CD14-positive monocyte (primary cell): ENCODE results near the gene PARD6G. TPM values are rescaled to one million over a fixed set of nuclear protein-coding genes. Genes with fewer than 3 reads are reported as not detected.
"Not testable (repeated sequence)": the region's sequence is repeated elsewhere in the genome, so short reads cannot be mapped to it uniquely, and the experiment has no call there.

ENCODE experiments used
- DNase-seq, 3 donors: peaks; one replicate each; pipeline ENCODE4 v3.0.0-alpha.2; 2011 to 2022
- H2AFZ ChIP-seq: 2 replicates; pipeline ENCODE4 v1.6.0; 2012; ENCODE audit warnings: mild to moderate bottlenecking, low read depth, low read length, inconsistent platforms; ENCODE audit not compliant: insufficient read depth, poor library complexity, severe bottlenecking
- H3K27ac ChIP-seq, 2 donors: 1 replicate in 1 of 2; 2 replicates in 1 of 2; pipeline ENCODE4 v1.5.1; 2012 to 2013; ENCODE audit warnings: low read length in 2 of 2, control low read depth in 1 of 2, inconsistent platforms in 1 of 2, low read depth in 1 of 2, mild to moderate bottlenecking in 1 of 2
- H3K27me3 ChIP-seq, 2 donors: one replicate each; pipeline versions ENCODE4 v1.6.0 to v1.6.1; 2011 to 2013; ENCODE audit warnings: low read length in 2 of 2; ENCODE audit not compliant: control insufficient read depth in 2 of 2, insufficient read depth in 2 of 2
- H3K36me3 ChIP-seq, 2 donors: replicated peaks in 1 of 2; 1 replicate in 1 of 2; 2 replicates in 1 of 2; pipeline versions ENCODE4 v1.5.1 to v1.6.1; 2012 to 2013; ENCODE audit warnings: low read length in 2 of 2, control low read depth in 1 of 2, inconsistent platforms in 1 of 2, mild to moderate bottlenecking in 1 of 2; ENCODE audit not compliant: insufficient read depth in 2 of 2, control insufficient read depth in 1 of 2
- H3K4me1 ChIP-seq, 2 donors: 1 replicate in 1 of 2; 2 replicates in 1 of 2; pipeline versions ENCODE4 v1.5.1 to v1.6.1; 2012 to 2013; ENCODE audit warnings: low read length in 2 of 2, control low read depth in 1 of 2, inconsistent platforms in 1 of 2, mild to moderate bottlenecking in 1 of 2, moderate library complexity in 1 of 2; ENCODE audit not compliant: insufficient read depth in 2 of 2, control insufficient read depth in 1 of 2
- H3K4me2 ChIP-seq: replicated peaks from 2 replicates; pipeline ENCODE3; 2012; ENCODE audit warnings: low read length, moderate library complexity, mild to moderate bottlenecking; ENCODE audit not compliant: poor library complexity, severe bottlenecking; ENCODE audit errors: extremely low read depth
- H3K4me3 ChIP-seq, 3 experiments: fragments of 200-600 bp in 1 of 3; sonication (generic) in 1 of 3; replicated peaks in 1 of 3; 1 replicate in 2 of 3; 2 replicates in 1 of 3; pipeline ENCODE4 v1.5.1; 2011 to 2013; ENCODE audit warnings: low read length in 3 of 3, mild to moderate bottlenecking in 3 of 3, control low read depth in 2 of 3, low read depth in 2 of 3, inconsistent platforms in 1 of 3, moderate library complexity in 1 of 3
- H3K79me2 ChIP-seq: 2 replicates; pipeline ENCODE4 v1.6.0; 2012; ENCODE audit warnings: mild to moderate bottlenecking, control low read depth, inconsistent platforms, low read length, moderate library complexity; ENCODE audit not compliant: insufficient read depth
- H3K9ac ChIP-seq: 2 replicates; pipeline ENCODE4 v1.6.0; 2017; ENCODE audit warnings: low read length, mild to moderate bottlenecking; ENCODE audit not compliant: insufficient read depth, poor library complexity, severe bottlenecking
- H3K9me3 ChIP-seq, 2 donors: replicated peaks in 1 of 2; 1 replicate in 1 of 2; 2 replicates in 1 of 2; pipeline versions ENCODE4 v1.5.1 to v1.6.1; 2012 to 2013; ENCODE audit warnings: low read length in 2 of 2, control low read depth in 1 of 2; ENCODE audit not compliant: control insufficient read depth in 1 of 2, insufficient read depth in 1 of 2
- H4K20me1 ChIP-seq: 2 replicates; pipeline ENCODE4 v1.6.0; 2012; ENCODE audit warnings: mild to moderate bottlenecking, low read length, control low read depth, moderate library complexity; ENCODE audit not compliant: insufficient read depth
- H3K27ac Mint-ChIP-seq, 7 donors: one replicate each; pipeline ENCODE4 v1.8.0; 2020; ENCODE audit warnings: mild to moderate bottlenecking in 7 of 7, mixed read lengths in 7 of 7, moderate library complexity in 6 of 7, inconsistent platforms in 2 of 7
- H3K27me3 Mint-ChIP-seq, 3 donors: one replicate each; pipeline ENCODE4 v1.8.0; 2021 to 2022; ENCODE audit warnings: low read depth in 3 of 3, mild to moderate bottlenecking in 3 of 3, mixed read lengths in 3 of 3, moderate library complexity in 3 of 3, inconsistent platforms in 1 of 3
- H3K36me3 Mint-ChIP-seq, 2 donors: one replicate each; pipeline ENCODE4 v1.8.0; 2020; ENCODE audit warnings: mixed read lengths in 2 of 2, inconsistent platforms in 1 of 2, mild to moderate bottlenecking in 1 of 2
- H3K4me1 Mint-ChIP-seq: one replicate; pipeline ENCODE4 v1.8.0; 2020; ENCODE audit warnings: mild to moderate bottlenecking, mixed read lengths
- H3K4me3 Mint-ChIP-seq, 2 donors: one replicate each; pipeline ENCODE4 v1.8.0; 2020; ENCODE audit warnings: mild to moderate bottlenecking in 2 of 2, mixed read lengths in 2 of 2, moderate library complexity in 1 of 2
- H3K9me3 Mint-ChIP-seq, 7 donors: one replicate each; pipeline ENCODE4 v1.8.0; 2020 to 2022; ENCODE audit warnings: mixed read lengths in 7 of 7, mild to moderate bottlenecking in 6 of 7, moderate library complexity in 6 of 7, inconsistent platforms in 2 of 7
- WGBS: methylation state at CpG from one replicate; pipeline ENCODE4 v1.1.5; 2013; ENCODE audit warnings: missing lambda C conversion rate; ENCODE audit not compliant: insufficient coverage; 5-methylcytosine and 5-hydroxymethylcytosine counted together
- intact Hi-C, 2 donors: fragments of 100-400 bp; cut with micrococcal nuclease; formaldehyde crosslinking; loops; one replicate each; pipeline versions ENCODE4 v1.15.0 to v1.15.1; 2023
- polyA plus RNA-seq, 3 donors: library from polyadenylated mRNA; depleted of rRNA in 1 of 3; unstranded in 2 of 3; stranded (reverse) in 1 of 3; fragments of 300-500 nt in 2 of 3; fragments of >200 nt in 1 of 3; fragmentation: Illumina TruSeq in 2 of 3; gene quantifications; 1 replicate in 2 of 3; 2 replicates in 1 of 3; pipeline ENCODE4 v1.2.3, GENCODE V29; 2012 to 2021
- TF ChIP-seq, protein P1 (sequence below): fragments of 200-600 bp; IDR thresholded peaks from one replicate; pipeline ENCODE4 v1.8.0; 2022; ENCODE audit warnings: antibody characterized with exemption, mild to moderate bottlenecking

PARD6G gene
- polyA plus RNA-seq, 3 donors = not detected

DNA sequence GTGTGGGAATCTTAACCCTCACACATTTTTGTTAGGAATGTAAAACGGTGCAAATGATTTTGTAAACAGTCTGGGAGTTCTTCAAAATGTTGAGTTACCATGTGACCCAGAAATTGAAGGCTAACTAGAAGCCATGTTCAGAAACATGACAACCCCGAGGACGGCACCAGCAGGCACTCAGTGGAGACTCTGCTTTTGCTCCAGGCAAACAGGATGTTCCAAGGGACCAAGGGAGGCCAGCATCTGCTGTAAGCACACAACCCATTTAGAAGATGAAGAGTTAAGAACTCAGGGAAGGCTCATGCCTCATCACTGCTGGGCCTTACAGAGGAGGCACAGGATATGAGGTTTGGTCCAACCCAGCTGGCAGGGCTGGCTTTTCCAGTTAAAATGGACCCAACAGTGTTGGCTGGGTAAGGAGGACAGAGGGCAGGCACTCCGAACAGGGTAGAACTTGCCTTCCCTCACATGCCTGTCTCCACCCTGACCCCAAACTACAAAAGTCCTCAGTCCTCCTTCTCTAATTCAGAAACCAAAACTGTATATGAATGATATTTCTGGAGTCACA lies 23.6 kb downstream of the PARD6G start:
- no peaks in the 10 kb centered on the region for H3K4me1 ChIP-seq
- Mint-ChIP-seq H3K27ac (no peak overlapping the region), H3K36me3 (no peaks in the 10 kb centered on the region), H3K27me3 (peaks cover 0 to 5% (median 3%) of the 10 kb centered on the region in 3 donors), H3K4me3 (no peak overlapping the region), H3K4me1 (no peaks in the 10 kb centered on the region), H3K9me3 (peaks cover 6 to 20% (median 12%) of the 10 kb centered on the region in 7 donors)
- H3K27ac ChIP-seq = no peak overlapping the region
- no CpG with 5 or more reads among the region's 4 CpGs for WGBS
- no peak overlapping the region for H3K4me3 ChIP-seq
- H3K9ac ChIP-seq = no peak overlapping the region
- DNase-seq = no peak
- TF ChIP-seq, protein P1, sequence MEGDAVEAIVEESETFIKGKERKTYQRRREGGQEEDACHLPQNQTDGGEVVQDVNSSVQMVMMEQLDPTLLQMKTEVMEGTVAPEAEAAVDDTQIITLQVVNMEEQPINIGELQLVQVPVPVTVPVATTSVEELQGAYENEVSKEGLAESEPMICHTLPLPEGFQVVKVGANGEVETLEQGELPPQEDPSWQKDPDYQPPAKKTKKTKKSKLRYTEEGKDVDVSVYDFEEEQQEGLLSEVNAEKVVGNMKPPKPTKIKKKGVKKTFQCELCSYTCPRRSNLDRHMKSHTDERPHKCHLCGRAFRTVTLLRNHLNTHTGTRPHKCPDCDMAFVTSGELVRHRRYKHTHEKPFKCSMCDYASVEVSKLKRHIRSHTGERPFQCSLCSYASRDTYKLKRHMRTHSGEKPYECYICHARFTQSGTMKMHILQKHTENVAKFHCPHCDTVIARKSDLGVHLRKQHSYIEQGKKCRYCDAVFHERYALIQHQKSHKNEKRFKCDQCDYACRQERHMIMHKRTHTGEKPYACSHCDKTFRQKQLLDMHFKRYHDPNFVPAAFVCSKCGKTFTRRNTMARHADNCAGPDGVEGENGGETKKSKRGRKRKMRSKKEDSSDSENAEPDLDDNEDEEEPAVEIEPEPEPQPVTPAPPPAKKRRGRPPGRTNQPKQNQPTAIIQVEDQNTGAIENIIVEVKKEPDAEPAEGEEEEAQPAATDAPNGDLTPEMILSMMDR = no peak
- no peaks in the 10 kb centered on the region for H3K79me2 ChIP-seq
- no peaks in the 10 kb centered on the region for H3K27me3 ChIP-seq
- peaks cover 0 to 4% of the 10 kb centered on the region in 2 donors for H3K9me3 ChIP-seq
- intact Hi-C loops = no loop called here
- no peak overlapping the region for H3K4me2 ChIP-seq
- H2AFZ ChIP-seq = no peak overlapping the region
- H3K36me3 ChIP-seq = no peaks in the 10 kb centered on the region
- no peaks in the 10 kb centered on the region for H4K20me1 ChIP-seq

DNA sequence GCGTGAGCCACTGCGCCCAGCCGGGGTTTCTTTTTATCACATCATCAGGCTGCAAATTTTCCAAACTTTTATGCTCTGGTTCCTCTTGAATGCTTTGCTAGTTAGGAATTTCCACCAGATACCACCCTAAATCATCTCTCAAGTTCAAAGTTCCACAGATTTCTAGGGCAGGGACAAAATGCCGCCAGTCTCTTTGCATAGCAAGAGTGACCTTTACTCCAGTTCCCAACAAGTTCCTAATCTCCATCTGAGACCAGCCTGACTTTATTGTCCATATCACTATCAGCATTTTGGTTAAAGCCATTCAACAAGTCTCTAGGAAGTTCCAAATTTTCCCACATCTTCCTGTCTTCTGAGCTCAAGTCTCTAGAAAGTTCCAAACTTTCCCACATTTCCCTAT lies 27.8 kb downstream of the PARD6G start:
- peaks cover 10 to 26% (median 17%) of the 10 kb centered on the region in 7 donors for H3K9me3 Mint-ChIP-seq
- H3K4me1 ChIP-seq, intact Hi-C loops, H3K27ac Mint-ChIP-seq, DNase-seq, H3K4me3 ChIP-seq, H3K27me3 ChIP-seq, H3K4me3 Mint-ChIP-seq, H3K4me1 Mint-ChIP-seq, H3K36me3 Mint-ChIP-seq, H3K79me2 ChIP-seq, H3K9ac ChIP-seq, H2AFZ ChIP-seq, H3K4me2 ChIP-seq, H3K27ac ChIP-seq, H3K27me3 Mint-ChIP-seq, H3K9me3 ChIP-seq, H4K20me1 ChIP-seq, H3K36me3 ChIP-seq: not testable (repeated sequence)
- 98% methylated on average over 4 of the region's 4 CpGs for WGBS
